Eye (tissue), 1 donor: ENCODE data around the gene QSOX1.

ENCODE experiments used
- DNase-seq: peaks from one replicate; pipeline ENCODE4 v3.0.0-alpha.2; 2015

QSOX1 gene

DNA sequence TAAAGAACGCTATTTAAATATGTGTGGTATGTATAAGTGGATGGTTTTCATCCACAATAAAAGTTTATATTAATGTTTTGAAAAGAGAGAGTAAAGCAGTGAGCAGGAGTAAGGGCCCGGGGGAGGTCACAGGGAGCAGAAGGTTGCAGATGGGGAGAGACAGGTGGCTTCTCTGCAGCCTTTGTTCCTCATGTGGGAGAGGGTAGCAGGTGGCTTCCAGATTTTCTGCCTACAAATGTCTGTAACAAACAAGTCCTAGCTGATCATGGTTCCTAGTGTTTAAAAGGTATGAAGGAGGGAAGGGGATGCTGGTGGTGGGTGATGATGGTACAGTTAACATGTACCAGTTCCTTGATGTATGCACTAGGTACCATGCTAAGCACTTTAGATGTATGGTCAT, 18.8 kb downstream of the QSOX1 start:
- peak; percentile 25 for DNase-seq

DNA sequence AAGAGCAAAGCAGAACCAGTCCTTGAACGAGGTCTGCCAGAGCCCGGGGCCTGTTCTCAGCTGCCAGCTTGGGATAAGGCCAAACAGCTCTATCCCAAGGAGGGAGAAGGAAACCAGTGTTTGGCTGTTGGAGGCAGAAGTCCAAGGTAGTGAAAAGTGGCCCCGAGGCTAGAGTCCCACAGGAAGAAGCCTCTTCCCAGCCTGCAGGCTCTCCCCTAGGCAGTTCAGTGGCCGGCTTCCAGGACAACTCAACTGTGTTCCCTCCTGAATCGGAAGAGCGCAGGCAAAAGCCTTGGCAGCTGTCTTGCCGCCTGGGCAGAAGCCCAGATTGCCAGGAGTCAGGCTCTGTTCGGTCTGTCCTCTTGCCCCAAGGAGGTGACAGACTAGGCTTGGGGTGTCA, 19.3 kb downstream of the QSOX1 start:
- no peak for DNase-seq

GRCh38 chr1:180175291-180175690, 20.6 kb downstream of the QSOX1 start:
- no peak for DNase-seq

DNA sequence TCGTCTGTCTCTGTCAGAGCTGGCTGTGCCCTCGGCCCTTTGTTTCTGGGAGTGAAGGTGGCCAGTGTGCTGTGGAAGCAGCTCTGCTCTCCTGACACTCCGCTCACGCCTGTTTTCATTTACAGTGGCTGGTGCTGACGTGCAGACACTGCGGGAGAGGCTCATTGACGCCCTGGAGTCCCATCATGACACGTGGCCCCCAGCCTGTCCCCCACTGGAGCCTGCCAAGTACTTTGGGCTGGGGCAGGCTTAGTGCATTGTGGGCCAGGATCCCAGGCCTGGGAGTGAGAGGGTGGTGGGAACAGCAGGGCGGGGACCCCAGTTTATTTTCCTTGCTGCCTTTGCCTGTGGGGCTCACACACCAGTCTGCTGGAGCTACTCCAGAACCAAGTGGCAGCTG, 21.1 kb downstream of the QSOX1 start:
- DNase-seq: no peak

DNA sequence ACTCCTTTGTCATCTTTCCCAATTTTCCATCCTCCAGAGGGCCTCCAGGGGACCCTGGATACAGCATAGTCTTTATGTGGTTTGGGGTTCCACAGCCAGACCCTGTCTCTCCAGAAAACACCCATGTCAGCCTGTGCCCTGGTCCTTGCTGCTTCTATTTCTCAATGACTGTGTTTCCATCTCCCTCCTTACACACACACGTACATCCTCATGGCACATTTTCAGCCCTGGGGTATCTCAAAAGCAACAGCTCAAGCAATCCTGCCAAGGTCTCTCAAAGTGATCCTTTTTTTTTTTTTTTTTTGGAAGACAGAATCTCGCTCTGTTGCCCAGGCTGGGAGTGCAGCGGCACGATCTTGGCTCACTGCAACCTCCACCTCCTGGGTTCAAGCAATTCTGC, 22.3 kb downstream of the QSOX1 start:
- no peak for DNase-seq

DNA sequence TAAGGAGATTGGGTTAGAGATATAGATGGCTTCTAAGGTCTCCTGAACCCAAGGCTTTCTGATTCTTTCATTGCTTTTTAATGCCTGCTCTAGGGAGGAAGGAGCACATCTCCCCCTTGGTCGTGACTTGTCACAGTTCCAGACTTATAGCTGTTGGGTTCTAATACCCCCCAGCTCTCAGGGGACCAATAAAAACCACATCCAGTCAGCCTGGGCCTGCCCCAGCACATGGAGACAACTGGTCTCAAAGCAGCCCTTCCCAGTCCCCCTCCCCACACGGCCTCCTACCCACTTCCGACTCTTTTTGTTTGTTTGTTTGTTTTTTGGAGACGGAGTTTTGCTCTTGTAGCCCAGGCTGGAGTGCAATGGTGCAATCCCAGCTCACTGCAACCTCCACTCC, 23.3 kb downstream of the QSOX1 start:
- DNase-seq: no peak

GRCh38 chr1:180178511-180179161, 24.0 kb downstream of the QSOX1 start:
- DNase-seq: peak; percentile 87

- DNase-seq: no peak
Observed at GRCh38 chr1:180179162-180179957, 24.7 kb downstream of the QSOX1 start.

- peak; percentile 65 for DNase-seq
Observed at GRCh38 chr1:180181048-180181447, 26.4 kb downstream of the QSOX1 start.

GRCh38 chr1:180181996-180182642, 27.4 kb downstream of the QSOX1 start:
- DNase-seq: no peak

DNA sequence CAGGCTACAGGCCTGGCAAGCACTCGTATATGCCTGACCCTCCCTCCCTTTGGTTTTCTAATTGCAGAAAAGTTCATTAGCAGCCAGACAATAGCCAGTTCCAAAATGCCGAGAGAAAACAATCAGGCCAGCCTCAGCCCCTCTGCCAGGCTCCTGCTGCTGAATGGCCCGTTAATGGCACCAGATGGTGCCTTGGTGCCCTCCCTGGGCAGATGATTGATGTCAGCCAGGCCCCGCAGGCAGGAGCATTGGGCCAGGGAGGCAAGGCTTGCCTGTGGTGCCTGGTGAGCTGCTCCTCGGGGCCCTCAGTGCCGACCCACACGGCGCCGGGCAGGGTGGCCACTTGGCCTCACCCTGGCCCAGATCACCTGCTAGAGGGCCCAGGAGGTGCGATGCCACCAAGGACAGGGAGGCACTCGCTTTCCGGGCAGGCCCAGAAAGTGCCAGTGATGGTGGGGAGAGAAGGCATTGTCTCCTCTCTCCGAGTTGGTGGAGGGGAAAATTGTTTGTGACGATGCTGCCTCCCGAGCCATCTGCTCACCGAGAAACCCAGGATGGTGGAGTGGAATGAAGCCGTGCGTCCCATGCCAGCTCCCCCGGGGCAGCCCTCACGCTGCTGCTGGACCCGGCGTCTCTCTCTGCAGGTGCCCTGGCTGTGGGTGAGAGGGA, 28.1 kb downstream of the QSOX1 start:
- peak; percentile 76 for DNase-seq

DNA sequence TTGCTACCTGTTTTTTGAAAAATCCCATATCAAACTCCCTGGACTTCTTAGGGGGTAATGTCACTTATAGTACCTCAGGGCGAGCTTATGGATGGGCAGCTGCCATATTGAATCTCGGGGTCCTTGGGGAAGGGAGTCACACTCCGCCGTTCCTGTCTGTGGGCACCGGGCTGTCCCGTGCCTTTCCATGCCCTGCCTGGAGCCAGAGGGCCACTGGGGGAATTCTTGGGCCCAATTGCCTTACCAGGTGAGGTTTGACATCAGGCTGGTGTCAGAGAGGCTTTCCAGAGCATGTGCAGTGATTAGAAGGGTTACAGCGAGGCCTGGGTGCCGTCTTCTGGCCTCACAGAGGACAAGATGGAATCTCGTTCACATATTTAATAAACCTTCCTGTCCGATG, 28.8 kb downstream of the QSOX1 start:
- DNase-seq: no peak

GRCh38 chr1:180184041-180184440, 29.4 kb downstream of the QSOX1 start:
- no peak for DNase-seq

GRCh38 chr1:180185281-180185680, 30.6 kb downstream of the QSOX1 start:
- DNase-seq: no peak

DNA sequence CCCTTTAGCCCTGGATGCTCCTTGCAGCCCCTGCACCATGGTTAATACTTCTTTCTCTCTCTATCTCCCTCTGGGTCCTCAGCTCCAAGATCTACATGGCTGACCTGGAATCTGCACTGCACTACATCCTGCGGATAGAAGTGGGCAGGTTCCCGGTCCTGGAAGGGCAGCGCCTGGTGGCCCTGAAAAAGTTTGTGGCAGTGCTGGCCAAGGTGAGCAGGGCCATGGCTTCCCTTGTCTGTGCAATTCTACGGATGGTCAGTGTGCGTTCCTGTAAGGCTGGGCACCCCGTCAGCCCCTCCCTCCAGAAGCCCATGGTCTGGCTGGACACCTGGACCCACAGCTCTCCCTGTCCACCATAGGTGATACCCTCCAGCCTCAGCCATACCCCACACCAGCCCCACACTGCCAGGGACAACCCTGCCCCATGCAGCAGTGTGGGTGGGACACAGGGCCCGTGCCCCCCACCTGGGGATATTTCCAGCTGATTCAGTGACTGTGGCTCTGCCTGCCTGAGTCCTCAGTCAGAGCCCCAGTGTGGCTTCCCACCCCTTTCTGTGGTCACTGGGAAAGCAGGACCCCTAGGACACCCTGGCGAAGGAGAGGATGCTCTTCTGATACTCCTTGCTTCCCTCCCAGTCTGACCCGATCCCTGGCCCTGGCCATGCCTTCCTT, 31.4 kb downstream of the QSOX1 start:
- no peak for DNase-seq

DNA sequence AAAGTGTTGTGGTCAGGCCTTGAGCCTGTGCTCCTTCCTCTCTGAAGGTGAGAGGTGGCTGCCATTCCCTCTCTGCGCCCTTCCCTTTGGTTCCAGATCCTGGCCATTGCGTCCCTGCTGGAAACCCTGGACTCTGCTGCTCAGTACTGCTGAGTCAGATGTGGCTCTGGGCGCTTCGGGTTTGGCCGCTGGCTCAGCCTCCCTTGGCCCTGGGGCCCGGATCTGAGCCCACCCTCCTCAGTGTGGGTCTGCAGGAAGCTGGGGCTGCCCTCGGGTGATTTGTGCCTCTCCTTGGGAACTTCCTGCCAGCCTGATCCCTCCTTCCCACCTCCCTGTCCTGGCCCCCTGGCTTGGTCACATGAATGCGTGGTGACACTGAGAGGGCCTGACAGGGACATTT, 32.2 kb downstream of the QSOX1 start:
- DNase-seq: peak; percentile 67

DNA sequence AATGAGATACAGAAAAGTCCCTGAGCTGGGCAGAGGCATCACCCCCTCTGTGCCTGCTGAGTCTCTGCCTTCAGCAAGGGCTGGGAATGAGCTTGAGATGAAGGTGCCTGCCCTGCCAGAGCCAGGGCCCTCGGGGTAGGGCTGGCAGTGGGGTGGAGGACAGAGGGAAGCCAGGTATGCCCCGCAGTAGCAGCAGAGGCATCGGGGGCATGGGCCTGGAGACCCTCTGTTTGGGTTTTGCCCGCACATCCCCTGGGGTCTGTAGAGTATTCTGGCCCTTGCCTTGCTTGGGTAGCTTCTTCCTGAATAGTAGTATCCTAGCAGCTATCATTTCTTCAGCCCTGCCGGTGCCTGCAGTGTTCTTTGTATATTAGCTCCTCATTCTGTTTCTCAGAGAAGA, 33.0 kb downstream of the QSOX1 start:
- no peak for DNase-seq

- DNase-seq: peak; percentile 87
Observed at GRCh38 chr1:180188091-180188506, 33.4 kb downstream of the QSOX1 start.

DNA sequence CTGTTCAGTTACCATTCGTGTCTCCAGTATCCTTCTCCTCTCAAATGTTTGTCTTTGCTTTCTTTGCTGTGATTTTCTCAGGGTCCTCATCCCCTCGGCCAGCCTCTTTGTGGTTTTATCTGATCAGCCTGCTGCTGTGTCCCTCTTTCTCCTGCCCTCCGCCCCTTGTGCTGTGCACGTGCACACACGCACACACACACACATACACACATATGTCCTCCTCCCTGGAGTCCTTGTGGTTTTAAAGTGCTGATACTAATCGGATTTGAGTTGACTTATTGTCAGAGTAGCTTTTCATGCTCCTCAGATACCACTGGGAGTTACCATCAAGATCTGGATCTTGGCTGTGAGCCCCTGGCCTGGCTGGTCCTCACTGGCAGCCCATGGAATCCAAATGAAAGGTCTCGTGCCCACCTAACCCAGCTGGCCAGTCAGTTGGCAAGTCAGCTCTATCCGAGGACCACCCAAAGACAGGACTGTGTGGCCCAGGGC, 34.1 kb downstream of the QSOX1 start:
- DNase-seq: peak; percentile 22

- no peak for DNase-seq
Observed at GRCh38 chr1:180190091-180190490, 35.4 kb downstream of the QSOX1 start.

DNA sequence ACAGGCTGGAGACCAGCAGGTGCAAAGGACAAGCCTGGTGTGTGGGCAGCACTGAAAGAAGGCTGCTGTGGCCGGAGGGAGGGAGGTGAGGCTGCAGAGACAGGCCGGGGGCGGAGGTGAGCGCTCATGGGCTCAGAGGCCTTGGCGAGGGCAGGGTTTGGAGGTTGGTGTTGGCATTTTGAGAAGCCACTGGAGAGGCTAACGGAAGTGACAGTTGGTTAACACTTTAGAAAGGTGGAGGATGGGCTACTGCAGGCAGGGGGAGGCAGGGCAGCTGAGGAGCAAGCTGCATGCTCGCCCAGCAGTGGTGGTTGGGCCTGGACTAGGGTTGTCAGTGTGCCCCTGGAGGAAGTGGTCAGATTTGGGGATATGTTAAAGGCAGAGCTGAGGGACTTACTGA, 37.5 kb downstream of the QSOX1 start:
- DNase-seq: no peak

- no peak for DNase-seq
Observed at GRCh38 chr1:180193141-180194047, 38.7 kb downstream of the QSOX1 start.
